GM19468 (cell line): ENCODE results near the gene CHKB.
"Not testable (repeated sequence)": the region's sequence is repeated elsewhere in the genome, so short reads cannot be mapped to it uniquely, and the experiment has no call there.

Source experiments
- ATAC-seq: cut with Tn5 transposase; IDR thresholded peaks from one replicate; pipeline ENCODE4 v1.9.1; 2021; ENCODE audit warnings: mild to moderate bottlenecking, moderate library complexity, moderate number of reproducible peaks; ENCODE audit not compliant: unreplicated experiment; ENCODE audit errors: extremely low read depth

The CHKB gene, protein sequence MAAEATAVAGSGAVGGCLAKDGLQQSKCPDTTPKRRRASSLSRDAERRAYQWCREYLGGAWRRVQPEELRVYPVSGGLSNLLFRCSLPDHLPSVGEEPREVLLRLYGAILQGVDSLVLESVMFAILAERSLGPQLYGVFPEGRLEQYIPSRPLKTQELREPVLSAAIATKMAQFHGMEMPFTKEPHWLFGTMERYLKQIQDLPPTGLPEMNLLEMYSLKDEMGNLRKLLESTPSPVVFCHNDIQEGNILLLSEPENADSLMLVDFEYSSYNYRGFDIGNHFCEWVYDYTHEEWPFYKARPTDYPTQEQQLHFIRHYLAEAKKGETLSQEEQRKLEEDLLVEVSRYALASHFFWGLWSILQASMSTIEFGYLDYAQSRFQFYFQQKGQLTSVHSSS

DNA sequence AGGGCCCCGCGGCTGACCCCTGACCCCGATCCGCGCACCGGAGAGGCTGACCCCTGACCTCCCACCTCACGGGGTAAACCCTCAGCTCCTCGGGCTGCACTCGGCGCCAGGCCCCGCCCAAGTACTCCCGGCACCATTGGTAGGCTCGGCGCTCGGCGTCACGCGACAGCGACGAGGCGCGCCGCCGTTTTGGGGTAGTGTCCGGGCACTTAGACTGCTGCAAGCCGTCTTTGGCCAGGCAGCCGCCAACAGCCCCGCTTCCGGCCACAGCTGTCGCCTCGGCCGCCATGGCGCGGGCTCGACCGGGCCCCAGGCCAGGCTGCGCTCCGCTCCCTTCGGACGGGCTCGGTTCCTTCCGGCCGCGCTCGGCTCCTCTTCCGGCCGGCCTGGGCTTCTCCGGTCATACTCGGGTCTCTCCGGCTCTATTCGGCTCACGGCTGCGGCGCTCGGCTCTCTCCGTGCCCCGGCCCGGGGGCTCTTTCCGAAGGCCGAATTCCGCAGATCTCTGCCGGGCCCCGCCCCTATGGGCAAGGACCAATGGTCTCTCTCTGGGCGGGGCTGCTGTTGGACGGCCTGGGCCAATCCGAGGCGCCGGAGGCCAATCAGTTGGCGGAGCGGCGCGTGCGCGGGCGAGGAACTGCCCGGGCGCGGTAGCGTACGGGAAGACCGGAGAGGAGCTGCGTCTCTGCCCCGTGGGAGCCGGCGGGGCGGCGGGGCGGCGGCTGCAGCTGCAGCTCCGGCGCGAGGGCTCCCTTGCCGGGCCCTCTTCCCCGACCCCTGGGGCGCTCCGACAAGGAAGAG, at the start of gene CHKB:
CHKB (minus strand) TSS at position 357 of the 801 bp plus-strand sequence; CDS start at position 289, 68 bp downstream.
- ATAC-seq = peak; percentile 85

- no peak for ATAC-seq
These were observed 47.7 kb upstream of the CHKB start for GRCh38 chr22:50630376-50630775.

- ATAC-seq = no peak
These were observed 46.0 kb upstream of the CHKB start for GRCh38 chr22:50628543-50629134.

DNA sequence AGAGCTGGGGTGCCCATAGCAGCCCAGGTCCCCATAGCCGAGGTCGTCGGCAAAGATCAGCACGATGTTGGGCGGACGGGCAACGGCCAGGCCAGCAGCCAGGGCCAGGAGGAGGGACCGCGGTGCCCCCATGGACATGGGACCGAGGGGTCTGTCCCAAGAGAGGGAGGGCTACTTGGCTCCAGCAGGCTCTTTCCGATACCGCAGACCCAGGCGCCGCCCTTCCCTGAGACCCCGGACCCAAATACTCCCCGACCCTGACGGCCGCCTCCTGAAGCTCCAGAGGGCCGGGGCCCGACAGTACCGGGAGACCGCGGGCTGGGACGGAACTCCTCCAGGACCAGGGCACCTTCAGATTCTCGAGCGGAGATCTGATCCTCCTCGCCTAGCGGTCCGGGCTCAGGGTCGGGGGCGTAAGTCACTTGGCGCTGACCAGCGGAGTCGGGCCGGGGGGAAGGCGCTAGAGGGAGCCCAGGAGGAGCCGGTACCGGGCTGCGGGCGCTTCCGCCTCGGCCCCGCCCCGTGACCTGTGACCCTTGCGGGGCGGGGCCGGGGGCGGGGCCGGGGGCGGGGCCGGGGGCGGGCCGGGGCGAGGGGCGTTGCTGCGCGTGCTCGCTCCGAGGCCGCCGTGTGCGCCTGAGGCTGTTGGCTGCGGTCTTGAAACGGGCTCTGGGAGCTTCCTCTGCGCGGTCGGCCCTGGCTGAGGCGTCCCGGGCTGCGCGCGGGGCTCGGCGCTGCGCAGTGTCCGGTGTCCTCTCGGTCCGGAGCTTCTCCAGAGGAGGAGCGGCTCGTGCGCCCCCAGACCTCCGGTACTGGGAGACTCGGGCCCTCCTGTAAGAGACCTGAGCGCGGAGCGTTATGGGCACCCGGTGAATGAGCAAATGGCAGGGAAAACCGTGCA, 45.2 kb upstream of the CHKB start, which contains the start of gene ARSA:
ARSA (minus strand) TSS at position 511 of the 901 bp plus-strand sequence; CDS start at position 138, 373 bp downstream.
- ATAC-seq = peak; percentile 28

GRCh38 chr22:50626850-50627641, 44.4 kb upstream of the CHKB start:
- no peak for ATAC-seq

DNA sequence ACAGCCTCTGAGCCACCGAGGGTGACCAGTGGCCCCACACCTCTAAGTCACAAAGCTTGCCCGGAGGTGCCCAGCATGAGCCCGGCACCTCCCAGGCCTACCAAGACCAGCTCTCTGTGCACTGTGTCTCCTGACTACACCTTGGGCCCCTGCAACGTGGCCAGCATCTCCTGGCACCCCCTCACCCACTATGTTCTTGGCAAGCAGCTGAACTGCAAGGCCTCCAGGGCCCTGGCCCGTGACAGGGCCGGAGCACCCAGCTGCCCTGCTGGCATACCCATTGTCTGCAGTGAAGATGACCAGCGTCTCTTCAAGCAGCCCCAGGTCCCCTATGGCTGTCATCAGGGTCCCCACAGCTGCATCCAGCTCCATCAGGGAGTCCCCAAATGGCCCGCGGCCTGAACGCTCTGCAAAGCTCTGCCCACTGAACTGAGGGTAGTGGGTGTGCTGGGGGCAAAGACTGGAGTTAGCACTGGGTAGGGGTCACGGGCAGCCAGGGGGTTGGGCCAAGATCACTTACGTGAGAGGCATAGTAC, 43.7 kb upstream of the CHKB start:
- no peak for ATAC-seq

- no peak for ATAC-seq
These were observed 43.1 kb upstream of the CHKB start for GRCh38 chr22:50625568-50626313.

- ATAC-seq = no peak
These were observed 42.5 kb upstream of the CHKB start for GRCh38 chr22:50625131-50625567.

DNA sequence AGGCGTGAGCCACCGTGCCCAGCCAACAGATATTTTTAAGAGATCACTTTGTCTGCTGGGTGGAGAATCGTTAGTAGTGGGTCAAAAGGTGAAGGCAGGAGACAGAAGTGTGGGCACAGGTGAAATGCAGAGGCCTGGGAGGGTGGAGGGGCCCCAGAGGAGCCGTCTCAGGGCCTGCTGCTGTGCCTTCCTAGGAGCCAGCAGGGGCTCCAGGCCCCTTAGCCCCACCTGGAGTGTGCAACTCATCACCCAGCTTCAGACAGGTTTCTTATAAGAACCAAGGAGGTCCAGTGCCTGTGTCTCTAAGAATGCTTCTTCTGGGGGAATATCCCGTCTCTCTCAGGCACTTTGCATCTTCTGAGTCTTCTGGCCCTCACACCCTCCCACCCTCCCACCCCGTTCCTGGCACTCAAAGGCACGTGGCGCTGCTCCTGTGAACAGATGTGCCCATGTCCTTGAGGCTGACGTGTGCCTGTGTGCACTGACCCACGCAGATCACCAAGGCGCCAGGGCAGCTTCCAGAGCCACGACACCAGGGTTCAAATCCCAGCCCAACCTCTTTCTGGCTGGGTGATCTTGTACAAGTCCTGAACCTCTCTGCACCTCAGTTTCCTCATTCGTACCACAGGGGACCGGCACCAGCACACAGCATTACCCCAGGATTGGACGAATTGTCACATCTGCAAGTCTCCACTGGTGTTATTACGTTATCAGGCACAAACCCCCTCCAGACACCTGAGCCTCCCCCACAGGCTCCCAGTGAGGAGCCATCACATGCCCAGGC, 41.9 kb upstream of the CHKB start:
- no peak for ATAC-seq

DNA sequence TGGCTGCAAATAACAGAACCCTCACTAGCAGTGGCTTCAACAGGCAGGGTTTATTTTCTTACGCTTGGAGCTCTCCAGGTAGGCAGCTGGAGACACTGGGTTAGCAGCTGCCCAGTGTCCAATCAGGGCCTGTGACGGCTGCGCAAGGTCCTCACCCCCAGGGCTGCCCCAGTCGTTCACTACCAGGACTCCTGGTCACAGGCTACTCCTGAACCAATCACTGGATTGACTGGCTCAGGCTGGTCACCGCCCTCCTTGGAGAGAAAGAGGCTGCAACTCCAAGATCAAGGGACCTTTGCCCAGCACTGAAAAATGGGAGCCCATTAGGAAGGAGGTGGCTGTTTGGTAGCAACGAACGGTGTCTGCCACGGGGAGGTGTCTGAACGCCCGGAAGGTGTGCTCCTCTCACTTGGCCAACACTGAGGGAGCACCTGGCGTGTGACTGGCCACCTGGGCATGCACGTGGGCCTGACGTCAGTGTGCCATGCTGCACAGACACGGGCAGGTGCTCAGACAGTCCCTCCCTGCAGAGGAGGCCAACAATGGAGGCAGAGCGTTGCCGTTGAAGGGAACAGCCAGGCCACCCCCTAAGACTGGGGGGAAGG, 40.2 kb upstream of the CHKB start:
- ATAC-seq = no peak

GRCh38 chr22:50621948-50622722, 39.5 kb upstream of the CHKB start:
- no peak for ATAC-seq

- no peak for ATAC-seq
These were observed 38.8 kb upstream of the CHKB start for GRCh38 chr22:50621356-50621880.

DNA sequence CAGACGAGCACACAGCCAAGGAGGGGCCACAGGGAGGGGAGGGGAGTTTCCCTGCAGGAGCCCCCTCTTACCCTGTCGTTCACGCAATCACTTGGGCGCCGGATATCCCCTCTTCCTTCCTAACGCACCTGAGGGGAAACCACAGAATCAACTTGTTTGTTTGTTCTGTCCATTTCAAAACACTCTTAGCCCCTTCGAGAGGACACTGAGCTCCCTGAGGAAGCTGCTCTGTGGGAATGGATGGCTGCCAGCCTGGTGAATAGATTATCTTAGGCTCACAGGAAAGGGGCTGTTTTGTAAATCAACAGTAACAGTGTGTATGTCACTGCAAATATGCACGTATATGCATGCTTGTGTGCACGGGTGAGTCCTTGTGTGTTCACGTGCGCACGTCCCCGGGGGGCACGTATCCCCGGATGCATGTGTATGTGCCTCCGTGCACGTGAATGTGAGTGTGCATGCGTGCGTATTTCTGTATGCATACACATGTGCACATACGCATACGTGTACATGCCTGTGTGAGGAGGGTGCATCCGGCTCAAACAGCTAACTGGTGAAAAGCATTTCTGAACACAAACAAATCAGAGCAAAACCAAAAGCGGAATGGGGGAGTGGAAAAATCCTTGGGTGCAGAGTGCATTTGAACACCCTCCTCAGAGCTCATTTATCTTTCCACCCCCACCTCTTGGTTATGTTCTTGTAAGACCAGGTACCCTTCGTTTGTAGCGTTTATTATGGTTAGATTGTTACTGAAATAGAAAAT, 38.1 kb upstream of the CHKB start:
- no peak for ATAC-seq

DNA sequence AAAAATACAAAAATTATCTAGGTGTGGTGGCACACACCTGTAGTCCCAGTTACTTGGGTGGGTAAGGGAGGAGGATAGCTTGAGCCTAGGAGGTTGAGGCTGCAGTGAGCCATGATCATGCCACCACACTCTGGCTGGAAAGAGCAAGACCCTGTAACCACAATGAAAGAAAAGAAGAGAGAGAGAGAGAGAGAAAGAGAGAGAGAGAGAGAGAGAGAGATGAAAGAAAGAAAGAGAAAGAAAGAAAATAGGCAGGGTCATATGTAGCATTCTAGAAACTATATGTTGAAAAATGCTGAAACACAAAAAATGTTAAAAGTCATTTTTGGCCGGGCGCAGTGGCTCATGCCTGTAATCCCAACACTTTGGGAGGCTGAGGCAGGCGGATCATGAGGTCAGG, 31.6 kb upstream of the CHKB start:
- not testable (repeated sequence) for ATAC-seq

- ATAC-seq = no peak
These were observed 30.8 kb upstream of the CHKB start for GRCh38 chr22:50613291-50613981.
